HG03558 (cell line): ENCODE measurements around the gene MAT2A.
"Not testable (repeated sequence)": the region's sequence is repeated elsewhere in the genome, so short reads cannot be mapped to it uniquely, and the experiment has no call there.

Experiments used
- ATAC-seq: cut with Tn5 transposase; IDR thresholded peaks from one replicate; pipeline ENCODE4 v1.9.1; 2021; ENCODE audit warnings: moderate number of reproducible peaks; ENCODE audit not compliant: unreplicated experiment; ENCODE audit errors: extremely low read depth

Gene MAT2A

GRCh38 chr2:85545780-85546240, 6.8 kb downstream of the MAT2A start:
- no peak for ATAC-seq

GRCh38 chr2:85547089-85547858, 8.3 kb downstream of the MAT2A start:
- ATAC-seq = no peak

DNA sequence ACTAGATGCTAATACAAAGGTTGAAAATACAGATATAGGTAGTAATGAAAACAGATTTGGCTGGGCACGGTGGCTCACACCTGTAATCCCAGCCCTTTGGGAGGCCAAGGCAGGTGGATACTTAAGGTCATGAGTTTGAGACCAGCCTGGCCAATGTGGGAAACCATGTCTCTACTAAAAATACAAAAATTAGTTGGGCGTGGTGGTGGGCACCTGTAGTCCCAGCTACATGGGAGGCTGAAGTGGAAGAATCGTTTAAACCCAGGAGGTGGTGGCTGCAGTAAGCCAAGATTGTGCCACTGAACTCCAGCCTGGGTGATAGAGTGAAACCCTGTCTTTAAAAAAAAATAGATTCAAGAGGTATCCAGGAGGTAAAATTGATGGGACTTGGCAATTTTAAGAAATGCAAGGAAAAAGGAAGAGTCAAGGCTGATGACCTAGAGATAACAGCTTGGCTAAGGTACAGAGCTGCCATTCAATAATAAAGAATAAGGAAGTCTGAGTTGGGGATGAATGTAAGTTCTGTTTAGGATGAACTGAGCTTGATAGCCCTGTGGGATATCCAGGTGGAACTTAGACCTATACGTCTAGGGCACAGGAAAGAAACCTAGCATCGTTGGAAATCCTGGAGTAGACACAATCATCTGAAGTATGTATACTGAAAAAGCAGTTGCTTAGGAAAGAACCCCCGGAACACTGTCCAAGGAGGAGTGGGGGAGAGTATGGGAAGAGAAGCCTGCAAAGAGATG, 9.1 kb downstream of the MAT2A start:
- ATAC-seq = no peak

DNA sequence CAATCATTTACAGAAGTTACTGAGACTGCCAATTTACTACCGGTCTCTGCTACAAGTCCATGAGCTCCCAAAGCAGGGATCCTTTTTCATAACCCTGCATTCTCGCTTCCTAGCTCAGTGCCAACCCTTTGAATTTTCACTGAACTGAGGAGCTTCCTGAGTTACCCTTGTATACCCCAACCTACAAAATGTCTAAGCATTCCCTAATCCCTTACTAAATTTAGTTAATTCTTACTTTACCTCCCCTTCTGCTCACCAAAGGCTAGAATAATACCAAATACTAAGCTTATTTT, 9.6 kb downstream of the MAT2A start:
- ATAC-seq = no peak

- no peak for ATAC-seq
Observed at GRCh38 chr2:85549095-85549494, 10.1 kb downstream of the MAT2A start.

- no peak for ATAC-seq
Observed at GRCh38 chr2:85549826-85550225, 10.9 kb downstream of the MAT2A start.

GRCh38 chr2:85550486-85550885, 11.5 kb downstream of the MAT2A start:
- ATAC-seq = no peak

- ATAC-seq = no peak
Observed at GRCh38 chr2:85551698-85552678, 13.0 kb downstream of the MAT2A start.

- no peak for ATAC-seq
Observed at GRCh38 chr2:85553184-85553583, 14.2 kb downstream of the MAT2A start.

DNA sequence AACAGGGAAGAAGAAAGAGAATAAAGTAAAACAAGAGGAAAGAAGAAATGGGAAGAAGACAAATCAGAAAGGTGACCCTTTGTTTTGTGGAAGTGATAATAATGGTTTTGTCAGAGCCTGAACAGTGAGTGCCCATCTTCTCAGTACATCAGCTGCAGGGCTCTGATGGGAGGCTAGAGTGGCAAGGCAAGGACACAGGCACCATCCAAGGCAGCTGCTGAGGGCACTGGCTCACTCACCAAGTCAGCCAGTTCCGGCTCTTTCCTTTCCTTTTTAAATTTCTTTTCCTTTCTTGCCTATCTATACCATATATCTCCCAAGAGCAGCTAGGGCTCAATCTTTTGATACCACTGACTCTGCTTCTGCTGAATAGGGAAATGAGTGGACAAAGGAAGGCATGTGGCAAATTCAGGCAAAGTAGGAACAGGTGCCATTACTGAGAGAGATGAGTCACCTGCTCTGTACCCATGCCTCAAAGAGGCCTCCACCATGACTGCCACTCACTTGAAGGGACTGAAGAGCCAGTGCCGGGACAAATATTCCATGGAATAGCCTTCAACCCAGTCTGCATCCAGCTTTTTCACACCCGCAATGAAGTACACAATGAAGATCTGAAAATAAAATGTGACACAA, 16.1 kb downstream of the MAT2A start:
- ATAC-seq = no peak

GRCh38 chr2:85557130-85557529, 18.2 kb downstream of the MAT2A start:
- no peak for ATAC-seq

DNA sequence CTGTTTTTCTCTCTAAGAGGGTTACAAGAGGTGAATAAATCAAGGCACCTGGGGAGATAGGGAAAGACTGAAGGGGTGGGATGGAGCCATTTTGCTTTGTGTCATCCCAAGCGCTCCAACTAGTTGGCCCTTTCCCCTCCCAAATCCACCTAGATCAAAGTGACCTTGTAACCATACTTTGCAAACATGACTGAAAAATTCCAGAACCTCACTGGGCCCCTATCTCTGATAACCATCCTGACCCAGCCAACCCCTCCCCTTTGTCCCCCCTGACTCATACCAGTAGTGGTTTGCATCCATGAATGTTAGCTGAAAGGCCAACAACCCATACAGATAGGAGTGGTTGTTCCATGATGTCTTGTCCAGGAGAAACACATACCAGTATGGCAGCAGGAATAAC, 19.2 kb downstream of the MAT2A start:
- ATAC-seq = no peak

GRCh38 chr2:85560403-85560726, 21.4 kb downstream of the MAT2A start:
- ATAC-seq = not testable (repeated sequence)

- ATAC-seq = no peak
Observed at GRCh38 chr2:85560812-85561279, 21.9 kb downstream of the MAT2A start.

GRCh38 chr2:85561280-85562212, 22.6 kb downstream of the MAT2A start, which contains the start of gene GGCX:
Gene GGCX (minus strand): TSS chr2:85561493. CDS start chr2:85561428, 65 bp downstream.
- ATAC-seq = peak; percentile 66

DNA sequence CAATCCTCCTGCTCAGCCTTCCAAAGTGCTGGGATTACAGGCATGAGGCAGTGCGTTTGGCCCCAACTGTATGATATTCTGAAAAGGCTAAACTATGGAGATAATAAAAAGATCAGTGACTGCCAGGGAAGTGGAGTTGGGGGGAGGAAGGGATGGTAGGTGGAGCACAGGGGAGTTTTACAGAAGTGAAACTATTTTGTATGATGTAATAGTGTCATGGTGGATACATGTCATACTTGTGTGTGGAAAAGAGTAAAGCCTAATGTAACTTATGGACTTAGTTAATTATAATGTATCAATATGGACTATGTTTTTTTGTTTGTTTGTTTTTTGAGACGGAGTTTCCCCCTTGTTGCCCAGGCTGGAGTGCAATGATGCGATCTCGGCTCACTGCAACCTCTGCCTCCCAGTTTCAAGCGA, 25.2 kb downstream of the MAT2A start:
- no peak for ATAC-seq

DNA sequence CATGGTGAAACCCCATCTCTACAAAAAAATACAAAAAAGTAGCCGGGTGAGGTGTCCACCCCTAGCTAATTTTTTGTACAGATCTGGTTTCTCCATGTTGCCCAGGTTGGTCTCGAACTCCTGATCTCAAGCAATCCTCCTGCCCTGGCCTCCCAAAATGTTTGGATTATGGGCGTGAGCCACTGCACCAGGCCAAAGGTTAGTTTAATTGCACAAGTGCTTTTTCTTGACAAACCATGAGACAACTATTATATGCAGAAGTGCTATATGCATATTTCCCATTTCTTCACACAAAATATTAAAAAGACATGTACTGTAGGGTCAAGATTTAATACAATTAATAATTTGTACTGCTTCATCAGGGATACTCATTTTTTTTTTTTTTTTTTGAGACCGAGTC, 27.3 kb downstream of the MAT2A start:
- ATAC-seq = no peak

- no peak for ATAC-seq
Observed at GRCh38 chr2:85575739-85576138, 36.8 kb downstream of the MAT2A start.

DNA sequence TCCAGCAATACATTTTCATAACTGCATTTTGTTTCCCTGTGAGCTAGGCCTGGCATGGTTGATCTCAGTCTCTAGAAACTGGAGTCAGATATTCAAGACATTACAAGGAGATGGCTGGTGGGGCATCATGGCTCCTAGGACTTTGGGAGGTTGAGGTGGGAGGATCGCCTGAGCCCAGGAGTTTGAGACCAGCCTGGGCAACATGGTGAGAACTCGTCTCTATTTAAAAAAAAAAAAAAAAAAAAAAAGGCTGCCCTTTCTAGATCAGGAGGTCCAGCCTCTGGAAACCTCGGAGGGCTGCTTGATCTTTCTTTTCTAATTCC, 38.1 kb downstream of the MAT2A start:
- ATAC-seq = no peak
